Right kidney (tissue), 1 donor: ENCODE measurements around the gene TTLL8.

Experiments
- DNase-seq: peaks from one replicate; pipeline ENCODE4 v3.0.0-alpha.2; 2016

The TTLL8 gene

GRCh38 chr22:50083462-50084079 lies 25.5 kb upstream of the TTLL8 start:
- DNase-seq: no peak

- DNase-seq: no peak
These were observed 24.9 kb upstream of the TTLL8 start for GRCh38 chr22:50082961-50083461.

- DNase-seq: no peak
These were observed 24.2 kb upstream of the TTLL8 start for GRCh38 chr22:50082197-50082715.

GRCh38 chr22:50081426-50082196 lies 23.5 kb upstream of the TTLL8 start:
- no peak for DNase-seq

- DNase-seq: no peak
These were observed 22.0 kb upstream of the TTLL8 start for GRCh38 chr22:50080077-50080465.

- DNase-seq: no peak
These were observed 20.7 kb upstream of the TTLL8 start for GRCh38 chr22:50078761-50079160.

GRCh38 chr22:50078246-50078645 lies 20.1 kb upstream of the TTLL8 start:
- DNase-seq: no peak

GRCh38 chr22:50076646-50077535 lies 18.8 kb upstream of the TTLL8 start:
- DNase-seq: no peak

GRCh38 chr22:50074551-50075530 lies 16.7 kb upstream of the TTLL8 start:
- DNase-seq: no peak

GRCh38 chr22:50074056-50074455 lies 16.0 kb upstream of the TTLL8 start:
- no peak for DNase-seq

- DNase-seq: no peak
These were observed 14.8 kb upstream of the TTLL8 start for GRCh38 chr22:50072714-50073538.

- no peak for DNase-seq
These were observed 14.1 kb upstream of the TTLL8 start for GRCh38 chr22:50072167-50072555.

GRCh38 chr22:50071432-50072166 lies 13.5 kb upstream of the TTLL8 start:
- DNase-seq: no peak

GRCh38 chr22:50070366-50070765 lies 12.3 kb upstream of the TTLL8 start:
- no peak for DNase-seq

GRCh38 chr22:50068096-50068495 lies 10.0 kb upstream of the TTLL8 start:
- DNase-seq: no peak

GRCh38 chr22:50067244-50067643 lies 9.1 kb upstream of the TTLL8 start:
- DNase-seq: no peak

- no peak for DNase-seq
These were observed 6.4 kb upstream of the TTLL8 start for GRCh38 chr22:50064453-50064852.

GRCh38 chr22:50063589-50064393 lies 5.7 kb upstream of the TTLL8 start:
- DNase-seq: no peak
